Measurements from ENCODE around the gene SEBOX.
A peak's percentile ranks its signal among the peaks of the same experiment; 100 is the strongest.
"Not testable (repeated sequence)": the region's sequence is repeated elsewhere in the genome, so short reads cannot be mapped to it uniquely, and the experiment has no call there.

SEBOX gene

DNA sequence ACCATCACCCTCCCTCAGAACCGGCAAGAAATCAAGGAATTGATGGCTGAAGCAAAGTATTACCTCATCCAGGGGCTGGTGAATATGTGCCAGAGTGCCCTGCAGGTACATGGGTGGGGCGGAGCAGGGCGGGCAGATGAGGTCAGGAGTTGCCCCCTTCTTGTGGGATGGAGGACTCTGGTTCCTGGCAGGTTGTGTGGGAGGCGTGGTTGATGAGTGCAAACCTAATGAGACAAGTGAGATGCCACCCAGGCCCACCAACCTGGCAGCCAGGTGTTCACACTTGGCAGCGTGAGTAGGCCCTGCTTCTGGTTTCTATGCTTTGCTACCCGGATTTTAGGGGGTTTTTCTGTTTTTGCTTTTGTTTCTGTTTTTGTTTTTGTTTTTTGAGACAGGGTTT is 24.6 kb downstream of the SEBOX start:
- no peaks in the 10 kb centered on the region for H3K27me3 Mint-ChIP-seq
- no peaks in the 10 kb centered on the region for H3K9me3 Mint-ChIP-seq
- DNase-seq (no peak), ATAC-seq (no peak)
- no peak overlapping the region for H3K4me3 Mint-ChIP-seq
- H3K4me1 Mint-ChIP-seq = peaks cover 42% of the 10 kb centered on the region
- H3K27ac Mint-ChIP-seq = no peak overlapping the region

DNA sequence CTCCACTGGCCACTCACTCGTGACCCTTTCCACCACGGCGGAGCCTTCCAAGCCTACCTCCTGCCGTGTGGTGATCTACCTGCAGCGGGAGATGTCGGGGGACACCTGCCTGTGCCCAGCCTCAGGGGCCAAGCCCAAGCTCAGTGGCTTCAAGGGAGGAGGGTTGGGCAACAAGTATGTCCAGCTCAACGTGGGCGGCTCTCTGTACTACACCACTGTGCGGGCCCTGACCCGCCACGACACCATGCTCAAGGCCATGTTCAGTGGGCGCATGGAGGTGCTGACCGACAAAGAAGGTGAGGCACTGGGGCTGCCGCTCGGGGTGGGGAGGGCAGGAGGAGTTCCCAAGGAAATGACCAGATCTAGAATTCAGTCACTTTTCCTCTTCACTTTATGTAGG is 25.6 kb downstream of the SEBOX start:
- no peak overlapping the region for H3K27ac Mint-ChIP-seq
- no peaks in the 10 kb centered on the region for H3K27me3 Mint-ChIP-seq
- peaks cover 48% of the 10 kb centered on the region for H3K4me1 Mint-ChIP-seq
- no peaks in the 10 kb centered on the region for H3K9me3 Mint-ChIP-seq
- ATAC-seq (no peak), DNase-seq (no peak)
- H3K4me3 Mint-ChIP-seq = no peak overlapping the region

DNA sequence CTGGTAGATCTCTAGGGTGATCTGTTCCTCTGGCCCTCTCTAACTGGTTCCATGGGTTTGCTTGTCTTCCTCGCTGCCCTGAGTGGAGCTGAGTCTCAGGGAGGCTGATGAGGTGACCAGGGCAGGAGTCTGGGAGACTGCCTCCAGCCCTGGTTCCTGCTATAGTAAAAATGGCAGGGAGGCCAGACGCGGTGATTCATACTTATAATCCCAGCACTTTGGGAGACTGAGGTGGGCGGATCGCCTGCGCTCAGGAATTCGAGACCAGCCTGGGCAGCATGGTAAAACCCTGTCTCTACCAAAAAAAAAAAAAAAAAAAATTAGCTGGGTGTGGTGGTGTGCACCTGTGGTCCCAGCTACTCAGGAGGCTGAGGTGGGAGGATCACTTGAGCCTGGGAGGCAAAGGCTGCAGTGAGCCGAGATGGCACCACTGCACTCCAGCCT is 26.2 kb downstream of the SEBOX start:
- H3K27me3 Mint-ChIP-seq, DNase-seq, H3K27ac Mint-ChIP-seq, H3K4me3 Mint-ChIP-seq, ATAC-seq, H3K9me3 Mint-ChIP-seq: not testable (repeated sequence)
- H3K4me1 Mint-ChIP-seq = peaks cover 51% of the 10 kb centered on the region

DNA sequence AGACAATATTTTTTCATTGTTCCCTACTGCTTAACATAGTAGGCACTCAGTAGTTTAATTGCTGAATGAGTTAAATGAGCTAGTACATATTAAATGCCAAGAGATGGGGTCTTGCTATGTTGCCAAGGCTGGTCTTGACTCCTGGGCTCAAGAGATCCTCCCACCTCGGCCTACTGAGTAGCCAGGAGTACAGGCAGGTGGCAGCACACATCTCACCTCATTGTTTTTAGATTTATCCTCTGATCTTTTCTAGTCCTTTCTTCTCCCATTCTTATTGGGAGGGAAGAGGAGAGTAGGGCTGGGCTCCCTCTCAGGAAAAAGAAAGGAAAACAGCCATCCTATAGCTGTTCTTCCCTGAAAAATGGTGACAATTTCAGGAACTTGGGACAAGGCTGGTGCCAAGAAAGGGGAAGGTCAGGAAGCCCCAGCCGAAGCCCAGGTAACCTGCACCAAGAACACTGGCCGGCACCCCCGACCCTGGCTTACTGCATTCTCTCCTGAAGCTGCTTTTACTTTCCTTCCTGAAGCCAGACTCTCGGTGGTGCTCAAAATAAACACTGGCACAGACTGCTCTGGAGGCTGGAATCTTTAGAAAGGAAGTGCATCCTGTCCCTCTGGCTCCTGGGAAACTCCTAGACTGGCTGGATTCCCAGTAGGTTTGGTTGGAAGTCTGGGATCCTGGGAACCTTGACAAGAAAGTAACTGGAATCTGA is 26.8 kb downstream of the SEBOX start:
- Mint-ChIP-seq H3K4me3 (no peak overlapping the region), H3K9me3 (no peaks in the 10 kb centered on the region), H3K27ac (peak overlapping the region in 1 of 2 donors; percentile 65), H3K27me3 (no peaks in the 10 kb centered on the region), H3K4me1 (peaks cover 51% of the 10 kb centered on the region)
- DNase-seq (no peak), ATAC-seq (no peak)

DNA sequence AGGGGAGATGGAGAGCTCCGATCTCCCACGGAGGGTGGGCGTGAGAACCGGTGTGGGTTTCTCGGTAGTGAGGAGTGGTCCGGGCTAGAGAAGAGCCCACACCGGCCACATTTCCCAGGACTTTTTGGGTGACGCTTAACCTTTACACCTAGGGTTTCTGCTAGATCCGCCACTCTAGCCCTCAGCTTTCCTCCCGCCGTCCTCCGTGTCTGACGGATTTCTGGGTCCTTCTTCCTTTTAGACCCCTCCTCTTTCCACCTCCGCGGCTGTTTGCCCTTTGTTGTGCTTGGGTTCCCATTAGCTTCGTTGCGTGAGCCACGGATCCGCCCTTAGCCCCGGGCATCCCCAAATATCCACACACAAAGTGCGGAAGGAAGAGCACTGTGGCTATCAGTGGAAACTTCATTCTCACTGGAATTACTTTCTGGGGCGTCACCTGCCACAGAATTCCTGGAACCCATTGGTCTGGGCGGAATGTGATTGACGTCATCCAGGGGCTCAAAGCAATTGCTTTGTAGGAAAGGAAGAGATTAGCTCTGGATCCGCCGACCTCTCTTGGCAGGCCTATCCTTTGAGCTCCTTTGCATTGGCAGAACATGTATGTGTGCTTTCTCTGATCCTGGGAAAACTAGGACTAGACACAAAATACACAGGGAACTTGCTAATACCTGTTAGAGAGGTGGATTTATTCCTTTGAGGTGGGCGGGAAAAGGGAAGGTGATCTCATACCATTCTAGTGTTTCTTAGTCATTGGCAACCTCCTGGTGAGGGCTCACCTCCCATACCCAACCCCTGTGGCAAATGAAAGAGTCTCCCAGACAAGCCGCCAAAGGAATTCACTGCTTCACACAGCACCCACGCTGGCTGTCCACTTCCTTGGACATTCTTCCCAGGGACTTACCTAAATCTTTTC is 28.8 kb downstream of the SEBOX start:
- ATAC-seq = peak; percentile 5
- Mint-ChIP-seq H3K27ac (peak overlapping the region; percentile 98), H3K4me1 (peaks cover 51% of the 10 kb centered on the region), H3K9me3 (no peaks in the 10 kb centered on the region), H3K27me3 (no peaks in the 10 kb centered on the region), H3K4me3 (peak overlapping the region; percentile 94 to 99)
- peak in 1 of 2 donors; percentile 25 for DNase-seq

DNA sequence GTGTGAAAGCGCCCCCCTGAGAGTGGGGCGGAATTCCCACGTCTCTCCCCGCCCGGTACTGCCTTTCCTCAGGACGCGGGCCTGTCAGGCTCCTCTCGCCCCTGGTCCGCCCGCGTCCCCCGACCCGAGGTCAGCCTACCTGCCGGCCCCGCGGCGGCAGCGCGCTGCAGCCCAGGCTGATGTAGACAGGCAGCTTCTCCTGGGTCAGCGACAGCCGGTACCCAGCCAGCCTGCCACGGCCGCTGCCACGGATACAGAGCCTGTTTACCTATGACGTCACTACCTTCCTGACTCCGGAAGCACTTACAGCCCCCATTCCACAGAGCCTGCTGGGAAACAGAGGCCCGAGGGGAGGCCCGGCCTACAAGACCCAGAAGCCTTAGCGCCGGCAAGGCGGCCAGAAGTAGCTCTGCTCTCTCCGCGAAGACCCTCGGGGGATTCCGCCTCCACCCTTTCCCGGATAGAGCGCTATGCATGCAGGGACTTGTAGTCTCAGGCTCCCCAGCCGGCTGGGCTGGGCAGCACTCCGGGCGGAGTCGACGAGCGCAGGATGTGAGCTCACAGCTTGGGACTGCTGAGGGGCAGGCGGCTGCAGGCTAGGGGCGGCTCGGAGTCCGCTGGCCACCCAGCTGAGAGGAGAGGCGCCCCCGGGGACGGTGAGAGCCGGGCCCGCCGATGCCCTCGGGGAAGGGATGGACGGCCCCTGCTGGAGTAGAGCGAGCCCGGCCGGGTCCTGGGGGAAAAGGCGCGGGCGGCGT is 29.6 kb downstream of the SEBOX start, which contains the start of the genes IFT20 and TNFAIP1:
IFT20 (minus strand) TSS at position 272 of the 758 bp plus-strand sequence. CDS start 3,487 bp downstream, outside the sequence.
TNFAIP1 (plus strand) TSS at position 561 of the 758 bp plus-strand sequence. CDS start 3,761 bp downstream, outside the sequence.
- H3K27me3 Mint-ChIP-seq = no peaks in the 10 kb centered on the region
- H3K4me1 Mint-ChIP-seq = peaks cover 48% of the 10 kb centered on the region
- H3K9me3 Mint-ChIP-seq = no peaks in the 10 kb centered on the region
- peak within 1 kb of the TSS; percentile 94 to 99 for H3K4me3 Mint-ChIP-seq
- ATAC-seq (peak; percentile 98), DNase-seq (peak; percentile 97 to 99)
- H3K27ac Mint-ChIP-seq = peak within 1 kb of the TSS; percentile 98

DNA sequence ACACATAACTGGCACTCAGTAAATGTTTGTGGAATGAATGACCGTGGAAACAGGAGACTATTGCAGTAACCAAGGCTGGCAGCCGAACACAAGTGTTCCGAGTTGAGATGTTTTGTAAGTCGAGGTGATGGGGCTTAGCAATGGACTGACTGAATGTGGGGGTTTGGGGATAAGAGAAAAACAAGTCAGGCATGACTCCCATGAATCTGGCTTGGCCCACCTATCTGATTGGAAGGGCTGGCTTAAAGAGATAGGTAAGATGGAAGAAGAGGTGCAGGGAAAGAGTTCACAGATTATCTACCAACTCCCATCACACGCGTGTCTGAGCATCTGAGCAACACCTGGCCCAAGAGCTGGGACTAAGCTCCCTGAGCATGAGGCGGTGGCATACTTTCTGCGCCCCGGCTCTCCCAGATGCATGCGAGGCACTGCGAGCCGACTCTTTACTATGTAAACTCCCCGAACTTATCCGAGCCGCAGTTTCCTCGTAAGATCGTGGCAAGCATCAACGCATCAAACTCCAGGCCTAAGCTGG is 30.3 kb downstream of the SEBOX start:
- Mint-ChIP-seq H3K4me1 (peaks cover 42% of the 10 kb centered on the region), H3K4me3 (peak overlapping the region; percentile 94 to 99), H3K27me3 (no peaks in the 10 kb centered on the region), H3K27ac (peak overlapping the region; percentile 90 to 95), H3K9me3 (no peaks in the 10 kb centered on the region)
- DNase-seq (no peak), ATAC-seq (no peak)

DNA sequence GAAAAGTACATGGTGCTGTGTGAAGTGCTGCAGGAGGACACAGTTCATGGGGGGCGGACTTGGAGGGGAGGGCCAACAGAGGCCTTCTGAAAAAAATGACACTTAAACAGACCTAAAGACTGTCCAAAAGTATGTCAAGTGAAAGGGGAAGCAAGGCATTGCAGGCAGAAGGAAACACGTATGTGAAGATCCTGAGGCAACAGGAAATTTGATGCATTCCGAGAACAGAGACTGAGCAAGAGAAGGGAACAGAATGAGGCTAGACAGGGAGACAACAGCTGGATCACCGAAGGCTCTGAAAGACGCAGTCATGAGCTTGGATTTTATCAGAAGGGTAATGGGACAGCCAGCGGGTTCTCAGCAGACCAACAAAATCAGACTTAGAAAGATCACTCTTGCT is 30.8 kb downstream of the SEBOX start:
- Mint-ChIP-seq H3K27ac (peak overlapping the region; percentile 38 to 59), H3K9me3 (no peaks in the 10 kb centered on the region), H3K4me3 (peak overlapping the region; percentile 94 to 99), H3K27me3 (no peaks in the 10 kb centered on the region), H3K4me1 (peaks cover 42% of the 10 kb centered on the region)
- DNase-seq = no peak
- ATAC-seq = no peak

DNA sequence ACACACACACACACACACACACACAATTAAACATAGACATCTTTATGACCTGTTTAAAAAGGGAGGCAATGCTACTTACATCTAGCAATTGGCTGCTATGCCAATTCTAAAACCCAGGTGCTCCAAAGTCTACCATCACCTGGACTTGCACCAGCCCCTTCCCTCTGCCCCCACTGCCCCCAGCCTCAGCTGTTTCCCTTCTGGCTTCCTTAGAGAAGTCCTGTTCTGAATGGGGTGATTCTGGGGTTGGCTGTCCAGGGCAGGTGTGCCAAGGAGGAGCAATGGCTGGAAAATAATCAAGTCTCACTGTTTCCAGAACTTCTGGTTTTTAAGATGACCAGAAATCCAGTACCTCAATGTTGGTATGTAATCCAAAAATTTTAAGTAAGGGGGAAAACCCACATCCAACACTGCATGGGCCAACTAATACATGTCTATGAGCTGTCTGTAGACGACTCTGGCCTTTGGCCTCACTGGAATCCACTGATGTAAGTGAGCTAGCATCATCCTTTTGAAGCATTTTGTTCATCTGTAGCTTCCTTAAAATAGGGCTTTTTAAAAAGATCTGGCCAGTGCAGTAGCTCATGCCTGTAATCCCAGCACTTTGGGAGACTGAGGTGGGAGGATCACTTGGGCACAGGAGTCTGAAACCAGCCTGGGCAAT is 31.8 kb downstream of the SEBOX start:
- Mint-ChIP-seq H3K27me3 (no peaks in the 10 kb centered on the region), H3K4me3 (peak overlapping the region in 1 of 2 donors; percentile 94), H3K9me3 (no peaks in the 10 kb centered on the region), H3K27ac (peak overlapping the region in 1 of 2 donors; percentile 7), H3K4me1 (peaks cover 37% of the 10 kb centered on the region)
- DNase-seq (no peak), ATAC-seq (no peak)

DNA sequence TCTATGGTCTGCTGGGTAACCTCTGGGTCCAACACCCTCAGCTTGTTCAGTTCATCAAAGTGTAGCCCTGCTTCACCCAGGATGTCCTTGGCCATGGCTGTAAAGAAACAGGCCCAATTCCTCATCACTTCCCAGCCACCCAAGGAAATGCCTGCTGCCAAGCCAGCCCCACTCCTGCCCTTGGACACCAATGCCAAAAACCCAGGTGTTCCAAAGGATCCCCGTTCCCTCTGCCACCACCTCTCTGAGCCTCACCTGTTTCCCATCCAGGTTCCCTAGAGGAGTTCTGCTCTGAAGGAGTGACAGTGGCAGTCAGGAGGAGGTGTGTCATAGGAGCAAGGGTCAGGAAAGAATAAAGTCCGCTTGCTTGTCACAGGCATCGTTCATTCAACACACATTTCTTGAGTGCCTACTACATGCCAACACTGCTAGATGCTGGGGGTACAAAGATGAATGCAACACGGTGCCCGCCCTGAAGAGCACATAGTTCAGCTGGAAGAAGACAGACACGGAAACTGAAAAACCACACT is 33.0 kb downstream of the SEBOX start:
- DNase-seq (no peak), ATAC-seq (no peak)
- peaks cover 27% of the 10 kb centered on the region for H3K4me1 Mint-ChIP-seq
- no peak overlapping the region for H3K4me3 Mint-ChIP-seq
- H3K27ac Mint-ChIP-seq = no peak overlapping the region
- no peaks in the 10 kb centered on the region for H3K9me3 Mint-ChIP-seq
- H3K27me3 Mint-ChIP-seq = no peaks in the 10 kb centered on the region

DNA sequence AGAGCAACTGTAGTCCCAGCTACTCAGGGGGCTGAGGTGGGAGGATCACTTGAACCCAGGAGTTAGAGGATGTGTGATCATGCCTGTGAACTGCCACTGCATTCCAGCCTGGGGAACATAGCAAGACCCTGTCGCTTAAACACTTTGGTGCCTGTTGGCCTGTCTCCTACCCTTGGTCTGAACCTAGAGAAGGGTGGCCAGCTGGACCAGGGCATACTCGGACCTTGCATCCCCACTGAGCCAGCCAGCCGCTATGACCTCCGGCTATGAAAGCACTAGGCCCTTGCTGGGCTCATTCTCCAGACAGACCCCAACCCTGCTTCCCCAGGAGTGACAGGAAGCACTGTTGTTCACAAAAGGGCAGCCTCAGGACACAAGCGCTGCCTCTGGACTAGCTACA is 34.3 kb downstream of the SEBOX start:
- Mint-ChIP-seq H3K4me3 (no peak overlapping the region), H3K27ac (peak overlapping the region in 1 of 2 donors; percentile 76), H3K9me3 (no peaks in the 10 kb centered on the region), H3K27me3 (no peaks in the 10 kb centered on the region), H3K4me1 (peaks cover 27% of the 10 kb centered on the region)
- ATAC-seq (no peak), DNase-seq (no peak)

DNA sequence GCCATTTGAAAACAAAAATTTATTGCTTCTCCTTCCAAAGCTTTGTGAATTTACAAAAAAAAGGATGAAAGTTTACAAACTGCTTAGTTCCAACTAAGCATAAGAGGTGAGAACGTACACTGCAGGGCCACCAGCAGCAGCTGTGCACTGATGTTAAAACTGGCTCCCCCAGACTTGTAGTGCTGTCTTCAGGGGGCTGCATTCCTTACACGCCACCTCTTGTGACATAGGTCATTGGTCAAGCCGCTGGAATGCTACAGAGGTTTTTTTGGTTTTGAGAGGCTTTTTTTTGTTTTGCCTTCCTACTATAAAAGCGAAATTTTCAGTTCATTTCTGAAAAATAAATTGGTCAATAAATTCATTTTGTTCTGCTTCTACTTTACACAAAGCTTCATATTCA is 36.7 kb downstream of the SEBOX start:
- Mint-ChIP-seq H3K9me3 (no peaks in the 10 kb centered on the region), H3K4me3 (no peak overlapping the region), H3K27me3 (no peaks in the 10 kb centered on the region), H3K27ac (no peak overlapping the region), H3K4me1 (peaks cover 11% of the 10 kb centered on the region)
- DNase-seq (no peak), ATAC-seq (no peak)

DNA sequence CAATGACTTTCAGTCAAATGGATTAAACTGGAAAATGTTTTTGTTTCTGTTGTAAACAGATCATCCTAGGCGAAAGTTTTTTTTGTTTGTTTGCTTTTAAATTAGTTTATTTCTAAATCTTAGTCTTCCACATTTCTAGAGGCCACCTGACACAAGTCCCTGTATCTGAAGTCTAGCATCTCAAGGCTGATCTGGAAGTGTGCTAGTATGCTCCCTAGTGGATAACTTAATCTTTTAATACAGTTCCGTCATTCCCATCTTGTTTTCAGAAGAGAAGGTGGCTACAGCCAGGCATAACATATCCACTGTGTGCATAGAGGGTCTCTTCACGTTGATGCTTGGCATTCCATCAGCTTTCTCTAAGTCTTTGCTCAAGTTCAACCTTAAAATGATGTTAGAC is 37.3 kb downstream of the SEBOX start:
- peaks cover 11% of the 10 kb centered on the region for H3K4me1 Mint-ChIP-seq
- H3K9me3 Mint-ChIP-seq = no peaks in the 10 kb centered on the region
- ATAC-seq = no peak
- DNase-seq = no peak
- H3K27ac Mint-ChIP-seq = no peak overlapping the region
- no peak overlapping the region for H3K4me3 Mint-ChIP-seq
- no peaks in the 10 kb centered on the region for H3K27me3 Mint-ChIP-seq

DNA sequence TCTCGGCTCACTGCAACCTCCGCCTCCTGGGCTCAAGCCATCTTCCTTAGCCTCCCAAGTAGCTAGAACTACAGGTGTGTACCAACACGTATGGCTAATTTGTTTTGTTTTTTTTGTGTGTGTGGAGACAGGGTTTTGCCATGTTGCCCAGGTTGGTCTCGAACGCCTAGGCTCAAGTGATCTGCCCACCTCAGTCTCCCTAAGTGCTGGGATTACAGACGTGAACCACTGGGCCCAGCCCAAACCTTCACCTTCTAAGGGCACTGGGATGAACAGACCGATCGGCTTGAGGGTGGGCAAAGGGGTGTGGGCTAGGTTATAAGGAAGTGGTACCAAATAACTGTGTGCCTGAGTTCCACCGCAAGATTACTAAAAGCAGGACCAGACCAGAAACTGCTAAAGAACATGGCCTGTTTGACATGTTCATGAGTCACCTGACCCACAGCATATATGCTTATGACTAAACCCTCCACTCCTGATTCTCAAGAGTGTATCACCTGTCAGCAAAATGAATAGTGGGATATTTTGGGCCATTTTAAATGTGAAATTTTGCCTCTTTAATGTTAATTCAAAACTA is 37.9 kb downstream of the SEBOX start:
- no peak overlapping the region for H3K4me3 Mint-ChIP-seq
- ATAC-seq (peak; percentile 99), DNase-seq (peak in 1 of 2 donors; percentile 45)
- peaks cover 11% of the 10 kb centered on the region for H3K4me1 Mint-ChIP-seq
- H3K27ac Mint-ChIP-seq = no peak overlapping the region
- no peaks in the 10 kb centered on the region for H3K9me3 Mint-ChIP-seq
- H3K27me3 Mint-ChIP-seq = no peaks in the 10 kb centered on the region
